Epithelial cell of esophagus (primary cell): Measurements from ENCODE around the gene RAB11FIP3.
"Not testable (repeated sequence)": the region's sequence is repeated elsewhere in the genome, so short reads cannot be mapped to it uniquely, and the experiment has no call there.

Source experiments
- DNase-seq: peaks from one replicate; pipeline ENCODE4 v3.0.0; 2010; ENCODE audit warnings: low read depth
- H3K4me3 ChIP-seq: 2 replicates; pipeline ENCODE4 v1.5.1; 2011; ENCODE audit warnings: mild to moderate bottlenecking, low read length, control low read depth
- TF ChIP-seq, protein P1 (sequence below): IDR thresholded peaks from 2 replicates; pipeline ENCODE4 v1.5.1; 2011; ENCODE audit warnings: low read depth, mild to moderate bottlenecking, low read length, control low read depth, inconsistent platforms; ENCODE audit not compliant: insufficient read depth; ENCODE audit errors: missing control alignments

RAB11FIP3 gene

DNA sequence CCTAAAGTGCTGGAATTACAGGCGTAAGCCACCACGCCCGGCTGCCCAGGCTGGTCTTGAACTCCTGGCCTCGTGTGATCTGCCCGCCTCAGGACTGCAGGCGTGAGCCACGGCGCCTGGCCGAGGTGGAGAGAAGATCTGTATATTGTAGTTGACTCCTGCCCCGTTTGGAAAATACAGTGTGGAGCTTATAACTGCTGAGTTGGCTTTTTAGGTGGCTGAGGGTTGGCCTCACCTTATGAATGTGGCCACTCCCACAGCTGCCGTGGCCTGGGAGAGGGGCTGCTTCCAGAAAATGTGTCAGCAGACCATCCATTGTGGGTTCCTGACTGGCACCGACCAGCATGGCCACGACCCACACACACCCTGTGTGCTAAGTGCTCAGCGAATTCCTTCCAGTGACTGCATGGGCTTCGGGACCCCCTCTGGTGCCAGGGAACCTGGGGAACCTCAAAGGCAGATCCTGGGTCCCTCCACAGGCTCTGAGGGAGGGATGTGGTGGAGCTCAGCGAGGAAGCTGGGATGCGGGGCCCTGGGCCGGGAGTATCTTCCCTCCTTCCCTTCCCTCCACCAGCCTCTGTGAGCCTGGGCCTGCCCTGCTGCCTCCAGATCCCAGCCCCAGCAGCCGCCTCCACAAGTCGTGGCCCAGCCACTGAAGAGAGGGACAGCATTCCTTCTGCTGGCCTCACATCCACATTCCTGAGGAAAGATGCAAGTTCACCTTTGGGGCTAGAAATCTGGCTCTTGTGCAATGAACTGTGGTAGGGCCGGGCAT is 10.9 kb upstream of the RAB11FIP3 start:
- TF ChIP-seq, protein P1, sequence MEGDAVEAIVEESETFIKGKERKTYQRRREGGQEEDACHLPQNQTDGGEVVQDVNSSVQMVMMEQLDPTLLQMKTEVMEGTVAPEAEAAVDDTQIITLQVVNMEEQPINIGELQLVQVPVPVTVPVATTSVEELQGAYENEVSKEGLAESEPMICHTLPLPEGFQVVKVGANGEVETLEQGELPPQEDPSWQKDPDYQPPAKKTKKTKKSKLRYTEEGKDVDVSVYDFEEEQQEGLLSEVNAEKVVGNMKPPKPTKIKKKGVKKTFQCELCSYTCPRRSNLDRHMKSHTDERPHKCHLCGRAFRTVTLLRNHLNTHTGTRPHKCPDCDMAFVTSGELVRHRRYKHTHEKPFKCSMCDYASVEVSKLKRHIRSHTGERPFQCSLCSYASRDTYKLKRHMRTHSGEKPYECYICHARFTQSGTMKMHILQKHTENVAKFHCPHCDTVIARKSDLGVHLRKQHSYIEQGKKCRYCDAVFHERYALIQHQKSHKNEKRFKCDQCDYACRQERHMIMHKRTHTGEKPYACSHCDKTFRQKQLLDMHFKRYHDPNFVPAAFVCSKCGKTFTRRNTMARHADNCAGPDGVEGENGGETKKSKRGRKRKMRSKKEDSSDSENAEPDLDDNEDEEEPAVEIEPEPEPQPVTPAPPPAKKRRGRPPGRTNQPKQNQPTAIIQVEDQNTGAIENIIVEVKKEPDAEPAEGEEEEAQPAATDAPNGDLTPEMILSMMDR, result no peak
- DNase-seq, result peak; percentile 87
- H3K4me3 ChIP-seq, result no peak overlapping the region

DNA sequence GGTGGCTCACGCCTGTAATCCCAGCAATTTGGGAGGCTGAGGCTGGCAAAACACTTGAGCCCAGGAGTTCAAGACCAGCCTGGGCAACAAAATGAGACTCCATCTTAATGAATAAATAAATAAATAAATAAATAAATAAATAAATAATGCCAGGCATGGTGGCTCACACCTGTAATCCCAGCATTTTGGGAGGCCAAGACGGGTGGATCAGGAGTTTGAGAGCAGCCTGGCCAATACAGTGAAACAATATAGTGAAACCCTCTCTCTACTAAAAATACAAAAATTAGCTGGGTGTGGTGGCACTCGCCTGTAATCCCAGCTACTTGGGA is 10.3 kb upstream of the RAB11FIP3 start:
- DNase-seq, H3K4me3 ChIP-seq: not testable (repeated sequence)

DNA sequence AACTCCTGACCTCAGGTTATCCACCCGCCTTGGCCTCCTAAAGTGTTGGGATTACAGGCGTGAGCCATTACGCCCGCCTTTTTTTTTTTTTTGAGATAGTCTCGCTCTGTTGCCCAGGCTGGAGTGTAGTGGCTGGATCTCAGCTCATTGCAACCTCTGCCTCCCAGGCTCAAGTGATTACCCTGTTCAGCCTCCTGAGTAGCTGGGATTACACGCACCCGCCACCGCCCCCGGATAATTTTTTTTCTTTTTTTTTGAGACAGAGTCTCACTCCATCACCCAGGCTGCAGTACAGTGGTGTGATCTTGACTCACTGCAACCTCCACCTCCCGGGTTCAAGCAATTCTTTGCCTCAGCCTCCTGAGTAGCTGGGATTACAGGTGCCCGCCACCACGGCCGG is 3.3 kb upstream of the RAB11FIP3 start:
- not testable (repeated sequence) for H3K4me3 ChIP-seq, DNase-seq

DNA sequence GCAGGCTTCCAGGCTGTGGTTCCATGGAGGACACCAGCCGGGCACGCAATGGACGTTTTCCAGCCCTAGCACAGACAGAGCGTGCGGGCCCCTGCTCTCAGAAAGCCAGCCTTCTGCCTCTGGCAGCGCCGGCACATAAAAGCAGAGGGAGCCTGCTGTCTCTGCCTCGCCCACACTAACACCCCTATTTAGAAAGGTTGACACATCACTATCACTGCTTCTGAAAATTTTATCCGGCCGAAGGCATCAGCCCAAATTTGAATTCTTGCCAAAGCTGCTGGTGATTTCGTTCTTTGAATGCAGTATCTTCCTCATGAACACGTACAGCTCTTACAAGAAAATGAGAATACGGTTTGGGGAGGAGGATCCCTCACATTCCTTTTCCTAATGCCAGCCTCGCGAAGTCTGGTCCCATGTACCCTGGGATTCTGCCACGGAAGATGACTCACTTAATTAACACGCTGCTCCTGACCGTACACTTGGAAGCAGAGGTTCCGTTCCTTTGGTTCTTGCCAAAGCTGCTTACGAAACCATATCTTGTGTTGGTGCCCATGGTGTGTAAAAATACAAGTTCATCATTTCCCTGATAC is 1.3 kb upstream of the RAB11FIP3 start:
- TF ChIP-seq, protein P1, result no peak
- H3K4me3 ChIP-seq, result peak overlapping the region; percentile 51
- peak; percentile 93 for DNase-seq

DNA sequence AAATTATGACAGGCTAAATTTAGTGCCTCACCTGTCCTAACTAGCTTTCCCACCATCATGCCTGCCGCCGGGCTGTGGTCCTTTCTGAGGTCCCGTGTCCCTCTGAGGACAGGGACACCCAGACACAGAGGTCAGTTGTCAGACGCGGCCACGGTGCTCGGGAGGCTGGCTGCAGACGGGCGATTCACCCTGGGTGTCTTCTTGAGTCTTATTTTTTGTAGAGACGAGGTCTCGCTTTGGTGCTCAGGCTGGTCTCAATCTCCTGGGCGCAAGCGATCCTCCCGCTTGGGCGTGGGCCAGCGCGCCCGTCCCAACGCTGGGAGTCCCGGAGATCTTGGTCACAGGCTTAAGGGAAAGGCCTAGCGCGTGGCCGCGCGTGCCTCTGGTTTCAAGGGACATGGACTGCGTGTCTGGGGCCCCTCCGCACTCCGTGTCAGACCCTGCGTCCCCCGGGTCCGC is 797 bp upstream of the RAB11FIP3 start:
- TF ChIP-seq, protein P1, result no peak
- H3K4me3 ChIP-seq, result peak overlapping the region; percentile 51
- DNase-seq, result peak; percentile 38

DNA sequence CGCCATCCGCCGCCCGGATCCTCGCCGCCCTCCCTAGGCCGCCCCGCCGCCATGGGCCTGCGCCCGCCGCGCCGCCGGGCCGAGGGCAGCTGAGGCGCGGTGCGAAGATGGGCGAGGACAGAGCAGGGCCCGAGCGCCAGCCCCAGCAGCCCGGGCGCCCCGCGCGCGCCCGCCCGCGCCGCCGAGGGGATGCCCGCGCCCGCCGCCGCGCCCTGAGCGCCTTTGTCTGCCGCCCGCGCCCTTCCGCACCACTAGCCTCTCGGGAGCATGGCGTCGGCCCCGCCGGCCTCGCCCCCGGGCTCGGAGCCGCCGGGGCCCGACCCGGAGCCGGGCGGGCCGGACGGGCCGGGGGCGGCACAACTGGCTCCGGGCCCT is 278 bp downstream of the RAB11FIP3 start:
- TF ChIP-seq, protein P1, result no peak
- peak overlapping the region; percentile 51 for H3K4me3 ChIP-seq
- DNase-seq, result peak; percentile 16

DNA sequence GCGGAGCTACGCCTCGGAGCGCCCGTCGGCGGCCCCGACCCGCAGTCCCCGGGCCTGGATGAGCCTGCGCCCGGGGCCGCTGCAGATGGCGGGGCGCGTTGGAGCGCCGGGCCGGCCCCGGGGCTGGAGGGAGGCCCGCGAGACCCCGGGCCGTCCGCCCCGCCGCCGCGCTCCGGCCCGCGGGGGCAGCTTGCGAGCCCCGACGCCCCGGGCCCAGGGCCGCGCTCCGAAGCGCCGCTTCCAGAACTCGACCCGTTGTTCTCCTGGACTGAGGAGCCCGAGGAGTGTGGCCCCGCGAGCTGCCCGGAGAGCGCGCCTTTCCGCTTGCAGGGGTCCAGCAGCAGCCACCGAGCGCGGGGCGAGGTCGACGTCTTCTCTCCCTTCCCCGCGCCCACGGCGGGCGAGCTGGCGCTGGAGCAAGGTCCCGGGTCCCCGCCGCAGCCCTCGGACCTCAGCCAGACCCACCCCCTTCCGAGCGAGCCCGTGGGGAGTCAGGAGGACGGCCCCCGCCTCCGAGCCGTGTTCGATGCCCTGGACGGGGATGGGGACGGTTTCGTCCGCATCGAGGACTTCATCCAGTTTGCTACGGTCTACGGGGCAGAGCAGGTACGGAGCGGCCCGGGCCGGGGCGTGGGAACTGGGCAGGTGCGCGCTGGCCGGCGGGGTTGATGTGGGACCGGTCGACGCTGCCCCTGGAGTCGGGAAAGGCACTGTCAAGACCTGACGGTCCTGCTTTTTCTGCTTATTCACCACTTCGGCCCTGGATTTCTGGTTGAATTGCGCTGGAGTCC is 861 bp downstream of the RAB11FIP3 start:
- TF ChIP-seq, protein P1, result no peak
- no peak for DNase-seq
- H3K4me3 ChIP-seq, result peak overlapping the region; percentile 65
